ENCODE results near the gene ALDH5A1.
A peak's percentile ranks its signal among the peaks of the same experiment; 100 is the strongest.
"Not testable (repeated sequence)": the region's sequence is repeated elsewhere in the genome, so short reads cannot be mapped to it uniquely, and the experiment has no call there.

Gene ALDH5A1

GRCh38 chr6:24489470-24489869, 5.3 kb upstream of the ALDH5A1 start, which contains the start of gene GPLD1:
Gene GPLD1, minus strand, starts transcription at chr6:24489578. Its CDS starts 67 bp downstream, at chr6:24489511.
- no peak for DNase-seq

- DNase-seq = no peak
Measured at GRCh38 chr6:24489881-24490280, 4.9 kb upstream of the ALDH5A1 start.

GRCh38 chr6:24490948-24491347, 3.8 kb upstream of the ALDH5A1 start:
- peak; percentile 23 for DNase-seq

GRCh38 chr6:24492475-24492874, 2.3 kb upstream of the ALDH5A1 start:
- peak; percentile 39 for DNase-seq

- DNase-seq = peak; percentile 9
Measured at GRCh38 chr6:24493945-24494820, 586 bp upstream of the ALDH5A1 start.

- no peak for DNase-seq
Measured at GRCh38 chr6:24497254-24497970, 2.6 kb downstream of the ALDH5A1 start.

GRCh38 chr6:24500683-24501082, 5.9 kb downstream of the ALDH5A1 start:
- DNase-seq = no peak

- no peak for DNase-seq
Measured at GRCh38 chr6:24501374-24501773, 6.6 kb downstream of the ALDH5A1 start.

- DNase-seq = no peak
Measured at GRCh38 chr6:24501914-24502313, 7.1 kb downstream of the ALDH5A1 start.

- DNase-seq = no peak
Measured at GRCh38 chr6:24504287-24504648, 9.5 kb downstream of the ALDH5A1 start.

- no peak for DNase-seq
Measured at GRCh38 chr6:24504649-24505586, 10.1 kb downstream of the ALDH5A1 start.

- DNase-seq = no peak
Measured at GRCh38 chr6:24506814-24507520, 12.2 kb downstream of the ALDH5A1 start.

- not testable (repeated sequence) for DNase-seq
Measured at GRCh38 chr6:24511976-24512375, 17.2 kb downstream of the ALDH5A1 start.

- DNase-seq = no peak
Measured at GRCh38 chr6:24513602-24514001, 18.8 kb downstream of the ALDH5A1 start.

- DNase-seq = no peak
Measured at GRCh38 chr6:24517659-24518543, 23.1 kb downstream of the ALDH5A1 start.

- peak; percentile 73 for DNase-seq
Measured at GRCh38 chr6:24520929-24521546, 26.3 kb downstream of the ALDH5A1 start.

GRCh38 chr6:24522228-24523176, 27.7 kb downstream of the ALDH5A1 start:
- DNase-seq = peak; percentile 77

- DNase-seq = no peak
Measured at GRCh38 chr6:24524329-24524728, 29.6 kb downstream of the ALDH5A1 start.

GRCh38 chr6:24524805-24525204, 30.0 kb downstream of the ALDH5A1 start:
- peak; percentile 72 for DNase-seq

Data from hematopoietic multipotent progenitor cell treated with erythropoietin and hydrocortisone succinate and interleukin-3 and kit ligand, for 4 days (in vitro differentiated cells).